Measurements from ENCODE around the gene SERGEF. TPM values are rescaled to one million over a fixed set of nuclear protein-coding genes. Genes with fewer than 3 reads are reported as not detected.
A peak's percentile ranks its signal among the peaks of the same experiment; 100 is the strongest.

The SERGEF gene
- total RNA-seq, 1 donor = 16.9 TPM

- TF ChIP-seq, protein P1, sequence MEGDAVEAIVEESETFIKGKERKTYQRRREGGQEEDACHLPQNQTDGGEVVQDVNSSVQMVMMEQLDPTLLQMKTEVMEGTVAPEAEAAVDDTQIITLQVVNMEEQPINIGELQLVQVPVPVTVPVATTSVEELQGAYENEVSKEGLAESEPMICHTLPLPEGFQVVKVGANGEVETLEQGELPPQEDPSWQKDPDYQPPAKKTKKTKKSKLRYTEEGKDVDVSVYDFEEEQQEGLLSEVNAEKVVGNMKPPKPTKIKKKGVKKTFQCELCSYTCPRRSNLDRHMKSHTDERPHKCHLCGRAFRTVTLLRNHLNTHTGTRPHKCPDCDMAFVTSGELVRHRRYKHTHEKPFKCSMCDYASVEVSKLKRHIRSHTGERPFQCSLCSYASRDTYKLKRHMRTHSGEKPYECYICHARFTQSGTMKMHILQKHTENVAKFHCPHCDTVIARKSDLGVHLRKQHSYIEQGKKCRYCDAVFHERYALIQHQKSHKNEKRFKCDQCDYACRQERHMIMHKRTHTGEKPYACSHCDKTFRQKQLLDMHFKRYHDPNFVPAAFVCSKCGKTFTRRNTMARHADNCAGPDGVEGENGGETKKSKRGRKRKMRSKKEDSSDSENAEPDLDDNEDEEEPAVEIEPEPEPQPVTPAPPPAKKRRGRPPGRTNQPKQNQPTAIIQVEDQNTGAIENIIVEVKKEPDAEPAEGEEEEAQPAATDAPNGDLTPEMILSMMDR (IDR thresholded peaks at IDR 0.05; ENCODE audit: insufficient read depth, low read length) = peak; percentile 20
- peak; percentile 28 for DNase-seq (ENCODE audit: low read depth)
- no peak overlapping the region for H3K4me3 ChIP-seq (ENCODE audit: low read depth, low read length)
These were observed 165.9 kb downstream of the SERGEF start for GRCh38 chr11:17846852-17847453.

DNA sequence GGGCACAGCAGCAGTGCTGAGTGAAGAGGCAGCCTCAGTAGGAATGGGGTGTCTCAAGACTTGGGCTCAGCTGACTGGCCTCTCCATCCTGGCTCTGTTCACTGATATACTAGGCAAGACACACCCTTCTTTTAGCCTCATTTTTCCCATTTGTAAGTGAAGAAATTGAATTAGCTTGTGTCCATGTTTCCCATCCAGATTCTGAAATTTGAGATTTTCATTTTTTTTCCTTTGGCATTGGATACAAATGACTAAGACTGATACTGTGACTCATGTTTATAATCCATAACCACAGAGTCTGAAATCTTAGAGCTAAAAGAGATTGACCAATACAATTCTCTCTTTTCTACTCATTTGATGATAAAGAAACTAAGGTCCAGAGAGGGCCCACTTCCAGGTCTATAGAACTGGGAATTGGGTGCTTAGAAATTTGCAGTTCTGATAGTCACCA is 167.4 kb downstream of the SERGEF start:
- TF ChIP-seq, protein P1 (IDR thresholded peaks at IDR 0.05; ENCODE audit: insufficient read depth, low read length) = no peak
- no peak overlapping the region for H3K4me3 ChIP-seq (ENCODE audit: low read depth, low read length)
- peak; percentile 94 for DNase-seq (ENCODE audit: low read depth)

DNA sequence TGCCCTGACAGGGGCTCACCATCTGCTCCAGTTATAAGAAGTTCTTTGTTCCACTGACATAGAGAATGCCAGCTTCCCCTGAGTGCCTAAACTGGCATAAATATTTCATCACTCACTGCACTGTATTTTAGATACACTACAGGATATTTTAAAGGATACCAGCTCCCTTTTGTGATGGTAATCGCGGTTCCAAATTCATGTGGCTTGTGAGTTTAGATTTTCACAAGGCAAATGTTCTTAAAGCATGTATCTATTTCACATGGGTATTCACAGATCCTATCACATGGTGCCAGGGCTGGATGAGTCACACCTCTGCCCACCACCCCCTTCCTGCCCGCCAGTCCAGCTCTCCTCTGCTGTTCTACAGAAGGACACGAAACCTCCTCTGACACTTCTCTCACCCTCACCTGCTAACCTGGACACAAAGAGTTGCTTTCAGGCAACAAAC is 172.7 kb downstream of the SERGEF start:
- no peak overlapping the region for H3K4me3 ChIP-seq (ENCODE audit: low read depth, low read length)
- TF ChIP-seq, protein P1 (IDR thresholded peaks at IDR 0.05; ENCODE audit: insufficient read depth, low read length) = no peak
- no peak for DNase-seq (ENCODE audit: low read depth)

GRCh38 chr11:17839450-17839849 is 173.4 kb downstream of the SERGEF start:
- no peak for DNase-seq (ENCODE audit: low read depth)
- TF ChIP-seq, protein P1 (IDR thresholded peaks at IDR 0.05; ENCODE audit: insufficient read depth, low read length) = no peak
- no peak overlapping the region for H3K4me3 ChIP-seq (ENCODE audit: low read depth, low read length)

DNA sequence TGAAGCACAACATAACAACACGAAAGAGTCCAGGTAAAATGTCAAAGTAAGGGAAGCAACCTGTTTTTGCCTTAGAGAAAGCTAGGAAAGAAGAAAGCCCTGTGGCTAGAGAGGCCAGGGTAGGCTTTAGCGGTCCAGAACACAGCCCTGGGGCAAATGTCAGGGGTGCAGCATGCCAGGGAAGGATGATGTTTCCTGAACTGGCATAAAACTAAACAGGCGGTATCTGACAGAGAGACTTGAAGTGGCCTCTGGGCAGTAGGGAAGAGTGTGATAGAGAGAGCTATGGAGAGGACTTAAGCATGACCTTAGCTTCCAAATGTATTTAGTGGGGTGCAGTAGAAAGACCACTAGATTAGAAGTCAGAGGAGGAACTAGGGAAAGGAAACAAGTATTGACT is 174.7 kb downstream of the SERGEF start:
- TF ChIP-seq, protein P1 (IDR thresholded peaks at IDR 0.05; ENCODE audit: insufficient read depth, low read length) = no peak
- no peak overlapping the region for H3K4me3 ChIP-seq (ENCODE audit: low read depth, low read length)
- no peak for DNase-seq (ENCODE audit: low read depth)

DNA sequence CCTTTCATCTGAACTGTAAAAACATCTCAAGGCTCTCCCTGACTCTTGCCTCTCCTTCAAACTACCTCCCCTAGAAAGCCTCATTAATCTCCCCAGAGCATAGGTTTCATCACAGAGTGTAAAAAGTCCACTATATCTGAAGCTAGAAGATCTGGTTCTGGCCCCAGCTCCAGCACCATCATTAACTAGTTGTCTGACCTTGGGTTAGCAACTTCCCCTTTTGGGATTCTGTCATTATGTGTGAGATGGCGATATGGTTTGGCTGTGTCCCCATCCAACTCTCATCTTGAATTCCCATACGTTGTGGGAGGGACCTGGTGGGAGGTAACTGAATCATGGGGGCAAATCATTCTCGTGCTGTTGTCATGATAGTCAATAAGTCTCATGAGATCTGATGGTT is 181.0 kb downstream of the SERGEF start:
- no peak overlapping the region for H3K4me3 ChIP-seq (ENCODE audit: low read depth, low read length)
- no peak for DNase-seq (ENCODE audit: low read depth)
- TF ChIP-seq, protein P1 (IDR thresholded peaks at IDR 0.05; ENCODE audit: insufficient read depth, low read length) = no peak

DNA sequence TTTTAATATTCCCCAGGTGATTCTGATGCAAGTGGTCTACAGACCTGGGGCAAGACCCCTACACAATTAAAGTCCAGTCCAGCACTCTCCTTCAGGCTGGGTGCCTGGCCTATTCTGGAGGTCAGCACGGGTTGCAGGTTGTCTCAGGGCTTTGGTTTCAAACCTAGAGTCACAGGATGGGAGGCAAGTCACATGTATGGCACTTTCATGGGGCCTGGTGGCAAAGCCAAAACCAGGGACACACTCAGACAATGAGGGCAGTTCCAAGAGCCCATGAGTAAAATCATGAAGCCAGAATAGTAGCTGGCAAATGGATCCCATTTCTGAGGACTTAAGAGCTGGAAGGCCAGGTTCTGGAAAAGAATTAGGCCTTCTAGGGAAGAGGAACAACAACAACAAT is 181.6 kb downstream of the SERGEF start:
- DNase-seq (ENCODE audit: low read depth) = no peak
- no peak overlapping the region for H3K4me3 ChIP-seq (ENCODE audit: low read depth, low read length)
- TF ChIP-seq, protein P1 (IDR thresholded peaks at IDR 0.05; ENCODE audit: insufficient read depth, low read length) = no peak

Measured in fibroblast of the aortic adventitia (primary cell).